Body of pancreas (tissue), 4 donors: ENCODE measurements around the gene CXCL12.

Experiments used
- CTCF ChIP-seq, 7 experiments: fragments of 450-650 bp in 4 of 7; fragments of 200-600 bp in 3 of 7; sonication (generic) in 3 of 7; IDR thresholded peaks; one replicate each; pipeline ENCODE4 v1.5.1; 2016 to 2019; ENCODE audit warnings: antibody characterized with exemption in 7 of 7
- POLR2A ChIP-seq, 3 donors: fragments of 450-650 bp; IDR thresholded peaks; one replicate each; pipeline ENCODE4 v1.6.1; 2016; ENCODE audit warnings: antibody characterized with exemption in 3 of 3, mild to moderate bottlenecking in 2 of 3

- TF ChIP-seq POLR2A (IDR thresholded peaks at IDR 0.05) (no peak), CTCF (IDR thresholded peaks at IDR 0.05) (peak in 6 of 7 experiments; percentile 7 to 60 (median 46))
These were observed 41.1 kb downstream of the CXCL12 start for GRCh38 chr10:44343843-44344242.
